GM19463 (cell line): ENCODE results near the gene C1orf122.
A peak's percentile ranks its signal among the peaks of the same experiment; 100 is the strongest.
"Not testable (repeated sequence)": the region's sequence is repeated elsewhere in the genome, so short reads cannot be mapped to it uniquely, and the experiment has no call there.

Source experiments
- ATAC-seq: cut with Tn5 transposase; IDR thresholded peaks from one replicate; pipeline ENCODE4 v1.9.1; 2021; ENCODE audit warnings: mild to moderate bottlenecking, moderate library complexity; ENCODE audit not compliant: unreplicated experiment

C1orf122 gene

GRCh38 chr1:37807555-37808368, at the start of gene C1orf122, which contains the start of gene YRDC:
Gene C1orf122 (plus strand): TSS chr1:37807790. CDS start chr1:37808405, 615 bp downstream.
Gene YRDC (minus strand): TSS chr1:37808208. CDS start chr1:37808180, 28 bp downstream.
- peak; percentile 93 for ATAC-seq

- ATAC-seq, result no peak
These were observed 48.1 kb upstream of the C1orf122 start for GRCh38 chr1:37759451-37759850.

- no peak for ATAC-seq
These were observed 46.0 kb upstream of the C1orf122 start for GRCh38 chr1:37761416-37762095.

- ATAC-seq, result no peak
These were observed 45.1 kb upstream of the C1orf122 start for GRCh38 chr1:37762516-37762915.

GRCh38 chr1:37763791-37764413, 43.7 kb upstream of the C1orf122 start:
- ATAC-seq, result no peak

- ATAC-seq, result no peak
These were observed 43.2 kb upstream of the C1orf122 start for GRCh38 chr1:37764414-37764825.

GRCh38 chr1:37764888-37765441, 42.6 kb upstream of the C1orf122 start, which contains the start of gene EPHA10:
Gene EPHA10 (minus strand): TSS chr1:37765120. CDS start chr1:37765066, 54 bp downstream.
- no peak for ATAC-seq

- no peak for ATAC-seq
These were observed 41.5 kb upstream of the C1orf122 start for GRCh38 chr1:37765916-37766664.

GRCh38 chr1:37767488-37767887, 40.1 kb upstream of the C1orf122 start:
- no peak for ATAC-seq

- ATAC-seq, result not testable (repeated sequence)
These were observed 36.1 kb upstream of the C1orf122 start for GRCh38 chr1:37771440-37771839.

- ATAC-seq, result no peak
These were observed 30.6 kb upstream of the C1orf122 start for GRCh38 chr1:37776946-37777516.

GRCh38 chr1:37778654-37779053, 28.9 kb upstream of the C1orf122 start:
- ATAC-seq, result no peak

- no peak for ATAC-seq
These were observed 25.1 kb upstream of the C1orf122 start for GRCh38 chr1:37782491-37782890.

GRCh38 chr1:37792943-37793686, 14.5 kb upstream of the C1orf122 start:
- ATAC-seq, result no peak

- no peak for ATAC-seq
These were observed 13.7 kb upstream of the C1orf122 start, which contains the start of gene MANEAL for GRCh38 chr1:37793773-37794371. Gene MANEAL (plus strand): TSS chr1:37793847. CDS start chr1:37794183, 336 bp downstream.

GRCh38 chr1:37794372-37795339, 12.9 kb upstream of the C1orf122 start:
- no peak for ATAC-seq

- no peak for ATAC-seq
These were observed 12.1 kb upstream of the C1orf122 start for GRCh38 chr1:37795340-37796125.
